HL-60/S4 treated with retinoic acid at 250 ng/mL for 4 days and 3 days (cell line): ENCODE results near the gene ACTL6A.

Source experiments
- in situ Hi-C: fragments of 300-500 bp; cut with MboI; formaldehyde crosslinking; loops from 2 replicates; pipeline ENCODE4 v1.7.0; 2022; ENCODE audit warnings: low sequenced_read_pairs

The ACTL6A gene

DNA sequence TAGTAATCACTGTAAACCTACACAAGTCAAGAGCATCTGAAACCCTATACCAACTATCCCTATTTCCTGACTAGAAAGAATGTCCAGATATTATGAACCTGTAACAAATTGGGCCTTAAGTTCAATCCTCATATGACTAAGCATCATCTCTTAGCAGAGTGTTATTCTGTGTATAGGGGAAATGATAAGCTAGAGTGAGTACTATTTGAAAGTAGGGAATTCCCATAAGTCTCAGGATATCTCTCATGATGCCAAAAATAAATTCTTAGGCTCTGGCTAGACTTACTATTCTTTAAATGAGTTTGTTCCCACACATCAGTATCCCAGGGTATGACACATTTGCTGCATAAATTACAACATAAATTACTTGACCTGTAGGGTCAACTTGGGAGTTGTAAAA lies 26.4 kb downstream of the ACTL6A start:
- in situ Hi-C loops: no loop called here

DNA sequence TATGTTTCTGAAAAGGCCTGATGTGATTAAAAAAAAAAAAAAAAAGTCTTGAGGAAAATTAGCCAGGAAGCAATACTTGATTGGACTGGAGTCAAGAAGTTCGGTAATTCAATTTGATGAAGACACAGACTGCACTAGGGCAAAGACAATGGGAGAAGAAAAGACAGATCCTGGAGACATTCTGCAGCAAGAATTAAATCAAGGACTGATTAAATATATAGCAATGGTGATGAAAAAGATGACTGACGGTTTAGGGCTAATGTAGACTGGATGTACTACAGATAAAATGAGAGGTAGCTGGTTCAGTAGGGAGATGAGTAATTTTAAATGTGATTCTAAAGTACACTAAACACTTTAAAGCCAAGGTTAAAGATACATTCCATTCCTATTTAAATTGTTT lies 27.9 kb downstream of the ACTL6A start:
- in situ Hi-C loops: no loop called here

DNA sequence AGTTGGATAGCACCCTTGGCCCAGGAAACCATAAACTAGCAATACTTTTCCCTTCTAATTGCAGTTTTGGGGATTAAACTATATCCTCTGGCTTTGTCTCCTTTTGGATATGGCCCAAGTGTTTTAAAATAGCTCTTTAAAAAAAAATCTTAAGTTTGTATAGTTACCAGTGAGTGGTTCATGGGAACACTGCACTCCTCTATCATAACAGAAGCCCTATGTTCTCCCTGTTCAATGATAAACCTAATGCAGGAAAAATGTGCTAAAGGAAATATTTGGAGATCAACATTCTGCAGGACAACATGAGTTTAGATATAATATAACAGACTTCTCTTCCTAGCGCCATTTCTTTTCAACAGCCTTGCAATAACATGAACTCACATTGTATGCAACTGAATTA lies 28.6 kb downstream of the ACTL6A start:
- in situ Hi-C loops: no loop called here

DNA sequence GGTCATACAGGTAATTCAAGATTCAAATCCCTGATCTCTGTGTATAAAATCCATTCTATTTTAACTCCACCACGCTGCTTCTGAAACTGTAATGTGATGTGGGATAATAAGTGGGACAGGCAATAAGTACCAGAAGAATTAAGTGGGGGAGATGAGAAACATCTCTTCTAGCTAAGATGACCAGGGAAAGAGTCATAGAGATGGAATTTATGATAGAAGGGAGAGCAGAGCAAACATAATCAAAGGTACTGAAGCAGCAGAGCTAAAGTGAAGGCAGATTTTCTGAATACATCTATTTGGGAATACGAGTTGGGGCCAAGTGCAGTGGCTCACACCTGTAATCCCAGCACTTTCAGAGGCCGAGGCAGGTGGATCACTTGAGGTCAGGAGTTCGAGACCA lies 36.8 kb downstream of the ACTL6A start:
- in situ Hi-C loops: no loop called here

DNA sequence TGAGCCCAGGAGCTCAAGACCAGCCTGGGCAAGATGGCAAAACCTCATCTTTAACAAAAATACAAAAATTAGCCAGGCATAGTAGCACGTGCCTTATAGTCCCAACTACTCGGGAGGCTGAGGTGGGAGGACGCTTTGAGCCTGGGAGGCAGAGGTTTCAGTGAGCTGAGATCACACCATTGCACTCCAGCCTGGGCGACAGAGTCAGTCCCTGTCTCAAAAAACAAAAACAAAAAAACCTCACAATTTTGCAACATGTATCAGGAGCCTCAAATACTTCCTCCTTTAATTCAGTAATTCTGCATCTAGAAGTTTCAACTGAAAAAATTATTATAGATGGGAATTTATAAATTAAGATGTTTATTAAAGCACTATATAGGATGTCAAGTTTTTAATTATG lies 40.6 kb downstream of the ACTL6A start:
- in situ Hi-C loops: no loop called here

DNA sequence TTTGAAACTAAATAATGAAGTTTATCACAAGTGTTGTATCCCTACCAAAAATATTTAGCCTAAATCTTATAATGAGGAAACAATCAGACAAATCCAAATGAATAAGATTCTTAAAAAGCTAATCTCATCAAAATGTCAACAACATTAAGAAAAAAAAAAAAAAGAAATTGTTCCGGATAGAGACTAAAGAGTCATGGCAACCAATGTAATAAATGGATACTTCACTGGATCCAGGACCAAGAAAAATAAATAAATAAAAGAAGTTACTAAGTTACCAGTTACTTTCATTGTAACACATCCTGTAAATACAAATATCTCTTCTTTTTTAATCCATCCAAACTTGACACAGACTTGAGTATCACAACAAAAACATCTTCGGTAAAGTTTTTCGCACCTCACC lies 41.1 kb downstream of the ACTL6A start:
- in situ Hi-C loops: no loop called here

DNA sequence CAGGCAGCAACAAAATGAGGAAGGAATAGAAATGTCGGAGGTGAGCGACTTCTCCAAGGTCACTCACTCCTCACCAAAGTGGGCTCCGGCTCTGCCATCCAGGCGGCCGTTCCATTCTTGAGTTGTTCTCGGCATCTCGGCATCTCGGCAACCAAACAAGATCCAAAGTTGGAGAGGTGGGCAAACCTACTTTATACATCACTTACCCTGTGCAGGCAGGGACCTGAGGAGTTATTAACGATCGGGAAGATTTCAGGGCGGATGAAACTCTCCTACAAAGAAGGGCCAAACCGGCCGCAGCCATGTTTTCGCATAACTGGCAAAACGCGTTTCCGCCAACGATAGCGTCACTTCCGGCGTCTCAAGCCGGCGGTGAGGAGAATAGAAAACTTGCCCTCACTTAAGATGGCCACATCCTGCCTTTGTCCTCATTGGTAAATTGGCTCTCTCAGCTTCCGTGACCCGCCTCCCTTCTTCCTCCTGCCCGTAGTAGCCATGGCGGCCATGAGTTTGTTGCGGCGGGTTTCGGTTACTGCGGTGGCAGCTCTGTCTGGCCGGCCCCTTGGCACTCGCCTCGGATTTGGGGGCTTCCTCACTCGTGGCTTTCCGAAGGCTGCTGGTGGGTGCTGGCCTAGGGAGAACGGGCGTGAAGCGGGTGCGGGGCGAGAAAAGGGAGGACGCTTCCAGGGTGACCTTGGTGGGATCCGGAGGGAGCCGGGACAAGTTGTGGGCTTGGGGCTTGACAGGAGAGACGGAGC lies 41.8 kb downstream of the ACTL6A start, which contains the start of the genes MRPL47 and NDUFB5:
TSS of gene MRPL47 (minus strand) at position 318 of the 758 bp plus-strand sequence. CDS start at position 304, 14 bp downstream.
TSS of gene NDUFB5 (plus strand) at position 474 of the 758 bp plus-strand sequence. CDS start at position 496, 22 bp downstream.
- in situ Hi-C loops: no loop called here

DNA sequence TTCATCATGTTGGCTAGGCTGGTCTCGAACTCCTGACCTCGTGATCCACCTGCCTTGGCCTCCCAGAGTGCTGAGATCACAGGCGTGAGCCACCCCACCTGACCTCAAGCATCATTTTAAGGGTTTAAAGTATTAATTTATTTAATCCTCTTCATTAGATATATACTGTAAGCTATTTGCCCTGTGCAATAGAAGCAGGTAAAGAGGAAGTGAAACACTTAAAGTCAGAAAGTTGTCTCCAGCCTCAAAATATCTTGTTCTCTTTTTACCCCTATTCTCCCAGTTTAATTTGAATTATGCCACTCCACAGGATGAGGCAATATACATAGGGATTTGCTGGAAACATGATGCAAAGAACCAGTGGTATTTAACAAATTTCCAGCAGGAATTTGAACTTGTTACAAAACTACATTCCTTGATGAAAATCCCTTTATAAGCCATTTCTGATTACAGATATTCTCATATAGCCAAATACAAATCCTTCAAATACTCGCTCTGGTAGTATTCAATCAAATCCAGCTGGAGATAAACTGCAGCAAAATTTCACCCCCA lies 43.9 kb downstream of the ACTL6A start:
- in situ Hi-C loops: no loop called here

DNA sequence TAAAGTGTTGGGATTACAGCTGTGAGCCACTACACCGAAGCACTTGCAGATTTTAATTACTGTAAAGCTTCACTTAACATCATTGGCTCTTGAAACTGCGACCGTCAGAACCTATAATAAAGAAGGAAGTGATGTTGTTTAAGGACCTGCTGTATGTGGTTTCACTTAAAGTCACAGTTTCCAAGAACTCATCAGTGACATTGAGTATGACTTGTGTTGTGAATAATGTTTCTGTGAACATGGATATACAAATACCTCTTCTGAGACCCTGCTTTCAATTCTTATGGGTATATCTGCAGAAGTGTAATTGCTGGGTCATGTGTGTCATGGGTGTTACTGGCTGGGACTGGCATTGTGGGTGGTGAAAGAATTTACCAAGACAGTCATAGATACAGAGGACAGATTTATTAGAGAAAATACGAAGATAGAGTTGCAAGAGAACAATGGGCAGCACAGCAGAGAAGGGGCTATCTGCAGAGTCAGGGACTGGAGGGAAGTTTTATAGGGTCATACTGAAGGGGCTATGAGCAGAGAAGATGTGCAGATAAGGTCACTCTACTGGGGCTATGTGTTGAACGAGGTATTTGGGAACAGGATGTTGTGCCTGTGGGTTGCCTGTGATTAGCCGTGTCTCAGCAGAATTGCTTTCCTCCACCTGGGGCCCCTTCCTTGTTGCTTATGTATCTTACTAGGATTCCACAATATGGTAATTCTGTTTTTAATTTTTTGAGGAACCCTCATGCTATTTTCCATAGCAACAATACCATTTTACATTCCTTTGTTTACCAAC lies 46.4 kb downstream of the ACTL6A start:
- in situ Hi-C loops: no loop called here

DNA sequence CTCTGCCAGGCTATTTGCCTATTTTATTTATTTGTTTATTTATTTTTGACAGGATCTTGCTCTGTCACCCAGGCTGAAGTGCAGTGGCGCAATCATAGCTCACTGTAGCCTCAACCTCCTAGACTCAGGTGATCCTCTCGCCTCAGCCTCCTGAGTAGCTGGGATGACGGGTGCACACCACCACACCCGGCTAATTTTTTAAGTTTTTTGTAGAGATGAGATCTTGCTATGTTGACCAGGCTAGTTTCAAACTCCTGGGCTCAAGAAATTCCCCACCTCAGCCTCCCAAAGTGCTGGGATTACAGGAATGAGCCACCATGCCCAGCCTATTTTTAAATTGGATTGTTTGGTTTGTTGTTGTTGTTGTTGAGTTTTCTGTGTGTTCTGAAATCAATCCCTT lies 47.3 kb downstream of the ACTL6A start:
- in situ Hi-C loops: no loop called here

DNA sequence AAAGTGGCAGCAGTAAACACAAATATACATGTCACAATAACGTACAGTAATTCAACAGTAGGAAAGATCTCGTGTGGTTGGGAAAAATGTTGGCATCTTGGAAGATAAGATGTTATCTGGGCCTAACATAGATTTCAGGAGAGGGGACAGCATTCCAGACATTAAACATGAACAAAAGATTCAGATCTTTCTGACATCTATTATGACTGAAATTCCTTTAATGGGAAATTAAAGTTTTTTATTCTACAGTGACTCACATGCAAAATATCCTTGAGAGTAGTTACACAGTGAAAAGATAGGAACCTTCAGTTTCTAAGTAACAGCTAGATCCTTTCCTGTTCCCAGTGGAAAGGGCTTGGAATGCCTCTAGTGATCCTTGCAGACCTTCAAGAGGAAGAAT lies 51.1 kb downstream of the ACTL6A start:
- in situ Hi-C loops: no loop called here

DNA sequence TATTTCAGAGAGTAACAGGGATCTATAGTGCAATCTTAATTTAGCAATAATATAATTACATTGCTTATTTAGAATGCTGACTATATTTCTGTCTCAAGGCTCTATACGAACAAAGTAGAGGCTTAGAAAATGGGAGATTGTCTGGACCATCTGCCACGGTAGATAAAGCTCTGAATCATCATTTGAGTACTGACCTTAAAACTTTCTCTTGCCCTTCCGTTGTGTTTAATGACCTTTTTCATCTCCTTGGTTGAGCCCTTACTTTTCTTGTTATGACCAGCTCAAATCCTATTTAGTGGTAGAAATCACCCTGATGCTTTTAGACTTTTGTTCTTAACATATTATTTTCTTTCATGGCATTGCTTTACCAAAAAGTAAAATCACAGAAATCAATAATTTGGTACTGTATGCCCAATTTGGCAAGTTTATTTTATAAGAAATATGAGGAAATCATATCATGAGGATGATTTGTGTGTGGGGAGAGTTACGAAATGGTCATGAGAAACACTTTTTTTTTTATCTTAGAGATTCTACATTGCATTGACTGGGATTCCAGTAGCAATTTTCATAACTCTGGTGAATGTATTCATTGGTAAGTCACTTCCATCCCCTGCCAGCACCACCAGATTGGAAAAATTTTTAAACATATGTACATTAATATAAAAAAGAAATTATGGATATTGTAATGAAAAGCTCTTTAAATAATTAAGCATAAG lies 52.9 kb downstream of the ACTL6A start:
- in situ Hi-C loops: no loop called here

DNA sequence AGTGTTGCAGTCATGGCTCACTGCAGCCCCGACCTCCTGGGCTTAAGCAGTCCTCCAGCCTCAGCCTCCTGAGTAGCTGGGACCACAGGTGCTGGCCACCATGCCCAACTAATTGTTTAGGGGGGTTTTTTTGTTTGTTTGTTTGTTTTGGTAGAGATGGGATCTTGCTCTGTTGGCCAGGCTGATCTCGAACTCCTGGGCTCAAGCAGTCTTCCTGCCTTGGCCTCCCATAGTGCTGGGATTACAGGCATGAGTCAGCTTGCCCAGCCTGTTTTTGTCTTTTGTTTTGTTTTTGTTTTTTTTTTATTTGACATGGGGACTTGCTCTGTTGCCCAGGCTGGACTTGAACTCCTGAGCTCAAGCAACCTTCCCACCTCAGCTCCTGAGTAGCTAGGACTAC lies 59.3 kb downstream of the ACTL6A start:
- in situ Hi-C loops: no loop called here

DNA sequence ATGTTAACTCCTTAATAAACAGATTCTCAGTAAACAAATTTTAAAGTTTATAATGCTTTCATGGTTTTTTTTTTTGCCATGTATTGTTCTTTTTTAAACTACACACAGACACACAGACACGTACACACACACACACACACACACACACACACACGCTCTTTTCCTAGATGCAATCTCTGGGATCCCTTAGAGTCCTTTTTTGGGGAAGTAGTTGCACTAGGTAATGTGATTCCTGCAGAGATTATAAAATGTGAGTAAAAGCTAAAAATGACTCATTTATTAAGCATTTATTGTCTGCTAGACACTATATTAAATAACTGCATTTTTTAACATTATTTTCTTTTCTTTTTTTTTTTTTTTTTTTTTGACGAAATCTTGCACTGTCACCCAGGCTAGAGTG lies 61.7 kb downstream of the ACTL6A start:
- in situ Hi-C loops: no loop called here

DNA sequence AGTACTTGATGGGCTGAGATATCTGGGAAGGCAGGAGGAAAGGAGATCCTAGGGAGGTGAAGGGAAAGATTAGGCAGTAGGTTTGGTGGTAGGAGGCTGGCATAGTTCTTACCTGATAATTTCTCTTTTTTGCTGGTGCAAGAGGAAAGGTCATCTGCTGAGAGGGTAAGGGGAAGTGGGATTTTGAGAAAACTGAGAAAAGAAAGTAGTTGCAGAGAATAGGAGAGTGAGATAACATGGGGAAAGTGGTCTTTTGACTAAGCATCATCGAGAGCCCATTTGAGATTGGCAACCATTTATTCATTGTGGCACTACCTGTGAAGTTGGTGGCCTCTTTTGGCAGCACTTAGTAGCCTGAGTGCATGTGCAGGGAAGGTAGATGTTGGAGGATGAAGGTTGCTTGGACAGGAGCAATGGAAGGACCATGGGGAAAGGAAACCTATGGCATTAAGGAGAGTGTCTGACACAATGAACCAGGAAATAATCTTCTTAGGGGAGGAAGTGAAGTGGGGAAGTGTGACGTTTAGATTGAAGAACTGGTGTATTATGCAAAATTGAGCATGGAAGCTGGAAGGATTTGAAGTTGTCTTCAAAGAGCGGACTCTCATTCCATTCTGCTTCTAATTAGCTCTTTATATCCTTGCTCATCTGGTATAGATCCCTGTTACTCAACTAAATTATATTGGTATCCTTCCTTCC lies 68.2 kb downstream of the ACTL6A start:
- in situ Hi-C loops: no loop called here
